ENCODE results near the gene GLYATL3. TPM values are rescaled to one million over a fixed set of nuclear protein-coding genes. Genes with fewer than 3 reads are reported as not detected.

Gene GLYATL3
- polyA plus RNA-seq, 3 donors: not detected

DNA sequence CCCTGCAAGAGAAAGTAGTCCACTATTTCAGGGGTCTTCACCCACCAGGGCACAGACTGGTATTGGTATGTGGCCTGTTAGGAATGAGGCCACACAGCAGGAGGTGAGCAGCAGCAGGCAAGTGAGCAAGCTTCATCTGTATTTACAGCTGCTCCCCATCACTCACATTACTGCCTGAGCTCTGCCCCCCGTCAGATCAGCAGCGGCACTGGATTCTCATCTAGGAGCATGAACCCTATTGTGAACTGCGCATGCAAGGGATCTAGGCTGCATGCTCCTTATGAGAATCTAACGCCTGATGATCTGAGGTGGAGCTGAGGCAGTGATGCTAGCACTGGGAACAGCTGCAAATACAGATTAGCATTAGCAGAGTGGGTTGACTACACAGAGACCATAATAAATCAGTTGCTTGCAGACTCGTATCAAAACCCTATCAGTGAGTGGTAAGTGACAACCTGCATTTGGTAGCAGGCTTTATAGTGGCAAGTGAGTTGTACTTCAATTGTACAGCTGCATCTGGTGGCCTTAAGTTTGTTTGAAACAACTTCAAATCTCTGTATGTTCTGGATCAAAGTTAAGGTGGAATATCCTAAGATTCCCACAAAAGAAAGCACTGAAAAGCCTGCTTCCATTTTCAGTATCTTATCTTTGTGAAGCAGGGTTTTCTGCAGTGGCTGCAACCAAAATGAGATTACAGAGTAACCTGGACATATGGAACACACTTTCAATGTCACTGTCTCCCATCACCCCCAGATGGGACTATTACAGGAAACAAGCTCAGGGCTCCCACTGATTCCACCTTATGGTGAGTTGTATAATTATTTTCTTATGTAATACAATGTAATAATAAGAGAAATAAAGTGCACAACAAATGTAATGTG is 63.5 kb downstream of the GLYATL3 start:
- no peak overlapping the region for H3K4me3 Mint-ChIP-seq
- no peak overlapping the region for H3K4me2 ChIP-seq (replicated peaks; ENCODE audit: extremely low read depth, low read length, poor library complexity, severe bottlenecking)

DNA sequence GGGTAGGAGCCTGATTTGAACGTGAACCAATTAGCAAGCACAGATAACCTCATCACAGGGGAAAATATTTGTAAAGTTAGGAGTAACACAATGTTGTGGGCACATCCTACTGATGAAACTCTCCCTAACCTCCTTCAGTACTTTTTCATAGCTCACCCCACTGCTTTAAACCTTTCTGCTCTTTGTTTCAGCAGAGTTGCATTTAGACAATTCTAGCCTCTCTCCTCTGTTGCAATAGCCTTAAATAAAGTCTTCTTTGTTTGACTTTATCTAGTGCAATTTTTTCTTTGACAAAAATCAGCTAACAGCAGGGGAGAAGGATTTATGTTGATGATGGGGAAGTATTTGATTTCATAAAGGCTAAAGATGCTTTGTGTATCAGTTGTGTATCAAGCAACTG is 64.8 kb downstream of the GLYATL3 start:
- intact Hi-C loops (cut with micrococcal nuclease): no loop called here
- Histone ChIP-seq H3K4me3 (replicated peaks in 1 of 3; ENCODE audit: low read depth in 2 of 3, low read length in 3 of 3) (no peak overlapping the region), H3K27me3 (ENCODE audit: control insufficient read depth in 2 of 2, insufficient read depth in 2 of 2, low read length in 2 of 2) (no peaks in the 10 kb centered on the region), H3K27ac (ENCODE audit: low read depth in 1 of 2, low read length in 2 of 2) (no peak overlapping the region), H3K36me3 (replicated peaks in 1 of 2; ENCODE audit: control insufficient read depth in 1 of 2, insufficient read depth in 2 of 2, low read length in 2 of 2) (no peaks in the 10 kb centered on the region), H3K79me2 (ENCODE audit: insufficient read depth, low read length) (no peaks in the 10 kb centered on the region), H3K4me2 (replicated peaks; ENCODE audit: extremely low read depth, low read length, poor library complexity, severe bottlenecking) (no peak overlapping the region), H3K9me3 (replicated peaks in 1 of 2; ENCODE audit: control insufficient read depth in 1 of 2, insufficient read depth in 1 of 2, low read length in 2 of 2) (peaks cover 0 to 5% of the 10 kb centered on the region in 2 donors), H4K20me1 (ENCODE audit: insufficient read depth, low read length) (no peaks in the 10 kb centered on the region), H3K9ac (ENCODE audit: insufficient read depth, low read length, poor library complexity, severe bottlenecking) (no peak overlapping the region), H3K4me1 (ENCODE audit: control insufficient read depth in 1 of 2, insufficient read depth in 2 of 2, low read length in 2 of 2) (no peaks in the 10 kb centered on the region), H2AFZ (ENCODE audit: insufficient read depth, low read depth, low read length, poor library complexity, severe bottlenecking) (no peak overlapping the region)
- no CpG with 5 or more reads among the region's 1 CpG for WGBS (ENCODE audit: insufficient coverage)
- H3K36me3 Mint-ChIP-seq: no peaks in the 10 kb centered on the region
- H3K27me3 Mint-ChIP-seq (ENCODE audit: low read depth in 3 of 3): peaks cover 0 to under 1% (median 0%) of the 10 kb centered on the region in 3 donors
- H3K4me3 Mint-ChIP-seq: no peak overlapping the region
- H3K27ac Mint-ChIP-seq: no peak overlapping the region
- no peaks in the 10 kb centered on the region for H3K4me1 Mint-ChIP-seq
- peaks cover 0 to 8% (median 3%) of the 10 kb centered on the region in 7 donors for H3K9me3 Mint-ChIP-seq
- TF ChIP-seq, protein P1, sequence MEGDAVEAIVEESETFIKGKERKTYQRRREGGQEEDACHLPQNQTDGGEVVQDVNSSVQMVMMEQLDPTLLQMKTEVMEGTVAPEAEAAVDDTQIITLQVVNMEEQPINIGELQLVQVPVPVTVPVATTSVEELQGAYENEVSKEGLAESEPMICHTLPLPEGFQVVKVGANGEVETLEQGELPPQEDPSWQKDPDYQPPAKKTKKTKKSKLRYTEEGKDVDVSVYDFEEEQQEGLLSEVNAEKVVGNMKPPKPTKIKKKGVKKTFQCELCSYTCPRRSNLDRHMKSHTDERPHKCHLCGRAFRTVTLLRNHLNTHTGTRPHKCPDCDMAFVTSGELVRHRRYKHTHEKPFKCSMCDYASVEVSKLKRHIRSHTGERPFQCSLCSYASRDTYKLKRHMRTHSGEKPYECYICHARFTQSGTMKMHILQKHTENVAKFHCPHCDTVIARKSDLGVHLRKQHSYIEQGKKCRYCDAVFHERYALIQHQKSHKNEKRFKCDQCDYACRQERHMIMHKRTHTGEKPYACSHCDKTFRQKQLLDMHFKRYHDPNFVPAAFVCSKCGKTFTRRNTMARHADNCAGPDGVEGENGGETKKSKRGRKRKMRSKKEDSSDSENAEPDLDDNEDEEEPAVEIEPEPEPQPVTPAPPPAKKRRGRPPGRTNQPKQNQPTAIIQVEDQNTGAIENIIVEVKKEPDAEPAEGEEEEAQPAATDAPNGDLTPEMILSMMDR (IDR thresholded peaks at IDR 0.05): no peak
- no peak for DNase-seq

More for the DNA sequence above, 63.5 kb downstream of the GLYATL3 start:
- H3K79me2 ChIP-seq (ENCODE audit: insufficient read depth, low read length): no peaks in the 10 kb centered on the region
- H3K36me3 ChIP-seq (replicated peaks in 1 of 2; ENCODE audit: control insufficient read depth in 1 of 2, insufficient read depth in 2 of 2, low read length in 2 of 2): no peaks in the 10 kb centered on the region
- no peaks in the 10 kb centered on the region for H3K4me1 ChIP-seq (ENCODE audit: control insufficient read depth in 1 of 2, insufficient read depth in 2 of 2, low read length in 2 of 2)
- no peaks in the 10 kb centered on the region for H3K4me1 Mint-ChIP-seq
- H3K27me3 ChIP-seq (ENCODE audit: control insufficient read depth in 2 of 2, insufficient read depth in 2 of 2, low read length in 2 of 2): no peaks in the 10 kb centered on the region
- H3K9me3 ChIP-seq (replicated peaks in 1 of 2; ENCODE audit: control insufficient read depth in 1 of 2, insufficient read depth in 1 of 2, low read length in 2 of 2): peaks cover 0 to 5% of the 10 kb centered on the region in 2 donors
- H3K27ac ChIP-seq (ENCODE audit: low read depth in 1 of 2, low read length in 2 of 2): no peak overlapping the region
- TF ChIP-seq, protein P1 (IDR thresholded peaks at IDR 0.05): no peak
- intact Hi-C loops (cut with micrococcal nuclease): no loop called here
- H4K20me1 ChIP-seq (ENCODE audit: insufficient read depth, low read length): no peaks in the 10 kb centered on the region
- 100% methylated on average over 4 of the region's 5 CpGs for WGBS (ENCODE audit: insufficient coverage)
- no peak overlapping the region for H3K27ac Mint-ChIP-seq
- no peaks in the 10 kb centered on the region for H3K36me3 Mint-ChIP-seq
- DNase-seq: no peak
- H3K4me3 ChIP-seq (replicated peaks in 1 of 3; ENCODE audit: low read depth in 2 of 3, low read length in 3 of 3): no peak overlapping the region
- no peak overlapping the region for H3K9ac ChIP-seq (ENCODE audit: insufficient read depth, low read length, poor library complexity, severe bottlenecking)
- H3K27me3 Mint-ChIP-seq (ENCODE audit: low read depth in 3 of 3): no peaks in the 10 kb centered on the region
- no peak overlapping the region for H2AFZ ChIP-seq (ENCODE audit: insufficient read depth, low read depth, low read length, poor library complexity, severe bottlenecking)
- peaks cover 0 to 8% (median 3%) of the 10 kb centered on the region in 7 donors for H3K9me3 Mint-ChIP-seq

All from CD14-positive monocyte (primary cell).